ENCODE measurements around the gene CISD1.

The CISD1 gene

DNA sequence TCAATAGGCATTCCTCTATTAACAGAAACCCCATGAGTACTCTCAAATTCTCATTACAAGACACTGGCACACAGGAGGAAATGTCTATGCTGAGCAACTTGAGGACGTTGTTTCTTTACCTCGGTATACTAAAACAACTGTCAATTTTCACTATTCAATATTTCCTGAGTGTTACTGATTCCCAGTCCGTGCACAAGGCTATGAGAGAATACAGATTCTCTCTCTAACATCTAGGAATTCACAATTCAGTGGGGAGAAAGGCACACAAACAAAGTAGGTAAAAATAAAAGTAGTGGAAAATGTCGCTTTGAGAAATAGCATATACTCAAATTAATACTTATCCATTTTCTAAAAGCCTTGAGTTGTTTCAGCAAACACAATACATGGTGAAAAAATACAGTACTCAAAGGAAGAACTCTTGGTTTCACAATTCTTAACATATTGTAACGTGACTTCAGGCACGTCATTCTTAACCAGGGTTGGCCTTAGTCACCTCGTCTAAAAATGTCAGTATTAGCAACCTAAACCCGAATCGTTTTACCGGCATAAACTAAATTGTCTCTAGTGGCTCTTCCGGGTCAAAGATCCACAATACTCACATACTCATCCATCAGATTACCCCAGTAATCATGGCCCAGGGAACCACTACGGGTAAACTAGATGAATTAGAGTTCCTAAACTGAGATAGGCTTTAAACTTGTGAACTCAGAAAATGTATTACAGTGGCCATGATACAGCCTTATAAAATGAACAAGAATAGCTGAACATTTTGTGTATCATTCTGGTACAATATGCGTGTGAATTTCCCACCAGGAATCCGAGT is 2.7 kb upstream of the CISD1 start:
- no peak for DNase-seq (ENCODE audit: low read depth in 2 of 2)

DNA sequence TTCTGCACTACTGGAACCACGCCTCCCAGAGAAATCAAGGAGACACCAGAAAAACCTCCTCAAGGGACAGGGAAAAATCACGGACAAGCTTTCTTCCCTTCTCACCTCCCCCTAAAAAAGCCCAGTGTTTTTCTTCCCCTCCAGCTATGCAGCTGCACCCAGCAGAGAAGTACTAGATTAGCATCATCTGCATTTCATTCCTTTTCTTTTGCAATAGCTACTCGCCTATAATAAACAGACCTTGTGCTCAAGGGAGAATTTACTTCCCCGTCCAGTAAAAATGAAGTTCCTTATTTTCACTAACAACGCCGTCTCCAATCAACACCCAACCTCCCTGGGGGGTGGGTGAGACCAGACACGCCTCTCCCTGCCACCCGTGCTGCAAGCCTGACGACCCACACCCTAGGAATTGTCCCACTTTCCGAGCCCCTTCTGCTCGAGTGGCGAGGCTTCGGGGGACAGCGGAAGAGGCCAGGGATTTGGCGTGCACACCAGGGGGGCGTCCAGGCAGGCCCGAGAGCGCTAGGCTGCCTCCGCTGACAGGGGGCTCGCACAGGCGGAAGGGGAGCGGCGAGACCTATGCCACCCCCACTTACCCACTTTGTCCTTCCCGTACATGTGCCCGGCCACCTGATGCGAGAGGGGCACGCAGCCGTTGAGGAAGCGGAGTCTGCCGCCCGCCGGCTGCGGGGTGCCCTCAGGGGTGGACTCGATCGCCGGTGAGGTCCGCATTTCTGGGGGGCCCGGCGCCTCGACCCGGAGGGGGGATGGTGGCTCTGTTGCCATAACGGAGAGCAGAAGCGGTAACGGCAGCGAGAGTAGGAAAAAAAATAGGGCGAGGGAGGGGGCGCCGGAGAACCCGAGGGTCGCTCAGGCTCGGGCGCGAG is 1.9 kb upstream of the CISD1 start:
- no peak for DNase-seq (ENCODE audit: low read depth in 2 of 2)

DNA sequence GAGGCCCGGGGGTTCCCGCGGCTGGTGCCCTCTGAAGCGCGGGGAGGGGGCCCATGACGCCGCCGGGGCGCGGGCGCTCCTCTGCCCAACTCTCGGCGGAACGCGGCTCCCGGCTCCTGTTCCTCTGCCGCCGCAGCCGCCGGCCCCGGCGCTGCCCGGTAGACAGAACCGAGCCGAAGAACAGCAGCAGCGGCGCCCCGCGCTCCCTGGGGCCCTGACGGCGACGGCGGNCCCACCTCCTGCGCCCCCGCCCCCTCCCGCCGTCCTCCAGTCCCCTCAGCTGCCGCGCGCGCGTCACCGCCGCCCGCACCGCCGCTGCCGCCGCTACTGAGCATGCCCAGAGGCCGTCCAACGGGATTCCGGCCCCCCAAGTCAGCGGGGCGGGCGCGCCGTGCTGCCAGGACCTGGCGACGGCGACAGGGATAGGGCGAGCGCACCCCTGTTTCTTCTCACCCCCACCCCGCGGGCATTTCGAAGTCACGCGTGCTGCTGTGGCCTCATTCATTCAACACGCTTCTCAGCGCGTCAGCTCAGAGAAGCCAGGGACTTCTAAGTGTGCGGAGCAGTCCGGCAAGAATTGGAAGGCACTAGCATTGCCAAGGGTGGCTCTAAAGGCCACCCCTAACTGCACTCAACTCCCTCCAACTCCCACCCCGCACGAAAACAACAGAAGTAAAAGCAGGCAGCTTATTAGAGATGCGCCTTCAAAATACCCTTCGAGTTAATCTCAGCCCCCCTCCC is 1.1 kb upstream of the CISD1 start, which contains the start of gene IPMK:
Gene IPMK, minus strand, starts transcription at position 182 of the 741 bp plus-strand sequence. CDS start 283 bp downstream, outside the sequence.
- DNase-seq (ENCODE audit: low read depth in 2 of 2), result peak; percentile 85 to 90

DNA sequence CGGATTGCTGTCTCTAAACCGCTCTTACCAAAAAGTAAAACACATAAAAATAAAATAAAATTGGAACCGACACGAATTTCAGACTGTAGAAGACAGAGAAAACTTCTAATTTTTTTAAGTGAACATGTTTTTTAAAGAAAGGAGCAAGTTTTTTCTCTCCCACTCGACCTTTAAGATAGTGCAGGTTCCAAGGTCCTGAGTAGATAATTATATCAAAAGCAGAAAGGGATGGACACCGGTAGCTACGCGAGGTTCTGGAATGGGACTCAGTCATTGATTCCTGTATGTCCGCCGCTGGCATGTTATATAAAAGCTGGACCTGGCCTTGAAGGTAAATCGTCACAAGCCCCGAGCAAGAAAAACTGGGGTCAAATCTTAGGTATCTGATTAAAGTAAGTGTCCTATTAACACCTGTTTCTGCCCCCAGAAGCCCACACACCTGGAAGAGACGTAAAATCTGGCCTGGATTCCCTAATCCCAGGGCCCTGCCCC is 462 bp upstream of the CISD1 start:
- DNase-seq (ENCODE audit: low read depth in 2 of 2), result no peak

DNA sequence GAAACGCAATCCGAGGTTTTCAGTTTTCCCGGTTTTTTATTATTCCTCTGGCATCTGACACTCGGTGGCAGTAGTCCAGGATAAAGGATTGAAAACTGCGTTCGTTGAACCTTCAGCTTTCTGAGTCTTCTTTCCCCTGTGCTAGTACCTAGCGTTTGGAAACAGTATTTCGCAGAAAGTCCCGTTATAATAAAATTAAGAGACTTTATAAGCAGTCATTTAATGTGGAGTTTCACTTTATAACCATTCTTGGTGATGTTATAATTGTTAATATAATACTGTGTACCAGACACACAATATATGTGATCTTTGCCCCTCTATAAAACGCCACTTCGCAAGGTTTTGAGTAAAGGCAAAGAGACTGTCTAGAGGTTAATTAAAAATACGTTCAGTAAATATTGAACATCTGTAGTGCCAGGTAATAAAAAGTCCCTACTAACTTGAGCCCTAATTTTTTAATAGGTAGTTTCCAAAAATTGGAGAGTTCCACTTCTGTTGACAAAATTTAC is 874 bp downstream of the CISD1 start:
- no peak for DNase-seq (ENCODE audit: low read depth in 2 of 2)

DNA sequence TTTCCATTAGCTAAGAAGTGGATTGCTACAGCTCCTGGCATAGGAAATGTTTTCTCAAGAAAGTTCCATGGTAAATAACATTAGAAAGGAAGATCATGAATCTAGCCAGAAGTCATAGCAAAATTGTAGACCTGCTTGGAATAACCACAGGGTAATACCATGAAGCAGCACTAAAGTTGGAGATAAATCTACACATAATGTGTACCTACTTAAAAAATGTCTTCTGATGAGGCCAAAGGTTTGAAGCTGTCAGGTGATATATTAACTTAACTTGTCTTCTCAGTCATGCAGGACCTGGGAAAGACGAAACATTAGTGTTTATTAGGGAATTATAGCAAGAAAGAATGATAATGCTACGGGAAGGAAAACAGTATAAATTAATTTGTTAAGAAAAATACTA is 6.3 kb downstream of the CISD1 start:
- no peak for DNase-seq (ENCODE audit: low read depth in 2 of 2)

DNA sequence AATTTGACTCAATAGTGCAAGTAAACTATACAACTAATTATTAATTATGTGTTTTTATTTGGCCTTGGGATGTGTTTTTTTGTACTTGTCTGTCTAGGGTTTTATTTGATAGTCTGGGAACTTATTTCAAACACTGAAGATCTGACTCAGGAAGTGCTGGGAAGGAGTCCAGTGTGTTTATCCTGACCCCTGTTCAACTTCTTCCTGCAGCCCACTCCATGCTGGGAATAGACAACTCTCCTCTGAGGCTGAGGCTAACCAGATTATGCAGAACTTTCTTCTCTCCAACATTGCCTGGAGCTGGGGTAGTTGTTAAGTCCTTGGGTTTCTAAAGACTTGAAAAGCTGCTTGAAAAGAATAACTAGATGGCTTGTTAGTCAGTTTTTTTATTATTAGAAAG is 6.9 kb downstream of the CISD1 start:
- DNase-seq (ENCODE audit: low read depth in 2 of 2), result no peak

DNA sequence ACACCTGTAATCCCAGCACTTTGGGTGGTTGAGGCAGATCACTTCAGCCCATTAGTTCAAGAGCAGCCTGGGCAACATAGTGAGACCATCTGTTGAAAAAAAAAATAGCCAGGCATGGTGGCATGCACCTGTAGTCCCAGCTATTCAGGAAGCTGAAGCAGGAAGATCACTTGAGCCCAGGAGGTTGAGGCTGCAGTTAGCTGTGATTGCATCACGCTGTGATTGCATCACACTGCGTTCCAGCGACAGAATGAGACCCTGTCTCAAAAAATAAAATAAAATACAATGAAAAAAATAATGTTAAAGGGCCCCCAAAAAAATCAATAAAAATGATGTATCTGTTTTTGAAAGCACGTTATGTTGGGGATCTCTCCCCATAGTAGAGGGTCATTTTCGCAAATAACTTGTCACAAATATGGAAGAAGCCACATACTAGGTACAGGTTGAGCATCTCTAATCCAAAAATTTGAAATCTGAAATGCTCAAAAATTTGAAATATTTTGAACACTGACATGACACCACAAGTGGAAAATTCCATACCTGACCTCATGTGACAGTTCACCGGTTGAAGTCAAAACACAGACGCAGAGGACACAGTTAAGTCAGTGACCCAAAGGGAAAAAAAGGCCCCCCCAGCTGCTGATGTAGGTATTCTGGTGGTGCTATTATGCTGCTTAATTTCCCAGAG is 9.5 kb downstream of the CISD1 start:
- DNase-seq (ENCODE audit: low read depth in 2 of 2), result no peak

DNA sequence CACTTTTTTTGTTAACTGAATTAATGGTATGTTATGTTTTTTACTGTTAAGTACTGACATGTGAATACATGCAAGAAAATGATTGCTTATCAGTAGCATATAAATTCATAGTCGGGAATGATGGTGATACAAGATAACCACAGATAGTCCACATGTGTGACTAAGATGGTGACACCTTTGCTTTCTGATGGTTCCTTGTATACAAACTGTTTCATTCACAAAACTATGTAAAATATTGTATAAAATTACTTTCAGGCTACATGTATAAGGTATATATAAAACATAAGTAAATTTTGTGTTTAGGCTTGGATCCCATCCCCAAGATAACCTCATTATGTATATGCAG is 10.0 kb downstream of the CISD1 start:
- DNase-seq (ENCODE audit: low read depth in 2 of 2), result no peak

DNA sequence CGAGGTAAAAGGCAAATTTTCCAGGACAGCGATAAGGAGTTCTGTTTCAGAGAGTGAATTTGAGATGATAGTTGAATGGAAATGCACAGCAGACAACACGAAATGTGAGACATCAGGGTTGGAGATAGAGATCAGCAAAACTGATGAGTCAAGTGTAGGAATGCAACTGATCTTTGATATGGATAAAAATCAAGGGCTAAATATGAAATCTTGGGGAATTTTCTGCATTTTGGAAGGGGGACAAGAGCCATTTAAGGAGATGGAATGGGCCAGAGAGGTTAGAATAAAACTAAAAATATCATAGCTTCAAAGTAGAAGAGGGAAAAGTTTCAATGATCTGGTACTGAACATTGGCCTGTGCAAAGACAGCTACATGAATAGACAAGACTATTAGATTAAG is 11.5 kb downstream of the CISD1 start:
- no peak for DNase-seq (ENCODE audit: low read depth in 2 of 2)

DNA sequence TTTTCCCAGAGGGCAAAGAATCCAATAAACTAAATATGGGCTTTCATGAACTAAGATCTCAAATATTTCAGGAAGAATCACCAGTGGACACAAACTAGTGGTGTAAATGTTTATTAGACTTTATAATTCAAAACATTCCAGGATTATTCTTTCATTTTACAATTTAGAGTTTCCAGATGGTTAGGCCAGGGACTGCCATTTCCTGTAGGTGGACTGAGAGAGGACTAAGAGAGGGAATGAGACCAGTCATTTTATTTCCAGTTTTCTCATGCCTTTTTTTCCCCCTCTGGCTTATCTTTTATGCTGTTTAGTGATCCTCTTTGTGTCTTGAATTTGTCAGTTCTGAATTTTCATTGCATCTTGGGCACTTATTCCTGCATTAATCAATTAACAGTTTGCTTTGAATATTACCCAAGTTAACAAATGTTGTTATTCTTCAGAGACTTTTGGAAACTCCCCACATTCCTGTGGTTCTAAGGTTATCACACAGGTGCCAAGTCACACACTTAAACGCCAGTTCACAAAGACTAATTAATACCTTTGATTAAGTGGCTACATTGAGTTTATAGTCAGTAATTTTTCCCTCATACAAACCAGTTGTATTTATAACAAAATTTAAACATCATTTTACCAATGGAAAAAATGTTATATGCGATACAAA is 12.3 kb downstream of the CISD1 start:
- no peak for DNase-seq (ENCODE audit: low read depth in 2 of 2)

DNA sequence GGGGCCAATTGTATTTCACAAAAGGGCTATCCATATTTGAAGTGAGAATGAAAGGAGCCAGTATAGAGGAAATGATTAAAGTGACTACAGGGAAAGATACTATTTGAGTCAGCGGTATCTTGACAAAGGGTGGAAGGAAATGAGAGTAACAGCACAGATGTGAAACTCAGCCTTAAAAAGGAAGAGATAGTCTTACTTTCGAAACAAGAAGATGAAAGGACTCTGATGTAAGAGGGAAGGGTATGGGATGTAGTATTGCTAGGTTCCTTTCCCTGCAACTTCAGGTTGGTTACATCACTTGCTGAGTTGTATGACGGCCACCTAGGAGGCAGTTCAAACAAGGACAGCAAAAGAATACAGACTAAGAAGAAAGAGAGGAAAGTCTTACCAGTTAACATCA is 13.7 kb downstream of the CISD1 start:
- no peak for DNase-seq (ENCODE audit: low read depth in 2 of 2)

DNA sequence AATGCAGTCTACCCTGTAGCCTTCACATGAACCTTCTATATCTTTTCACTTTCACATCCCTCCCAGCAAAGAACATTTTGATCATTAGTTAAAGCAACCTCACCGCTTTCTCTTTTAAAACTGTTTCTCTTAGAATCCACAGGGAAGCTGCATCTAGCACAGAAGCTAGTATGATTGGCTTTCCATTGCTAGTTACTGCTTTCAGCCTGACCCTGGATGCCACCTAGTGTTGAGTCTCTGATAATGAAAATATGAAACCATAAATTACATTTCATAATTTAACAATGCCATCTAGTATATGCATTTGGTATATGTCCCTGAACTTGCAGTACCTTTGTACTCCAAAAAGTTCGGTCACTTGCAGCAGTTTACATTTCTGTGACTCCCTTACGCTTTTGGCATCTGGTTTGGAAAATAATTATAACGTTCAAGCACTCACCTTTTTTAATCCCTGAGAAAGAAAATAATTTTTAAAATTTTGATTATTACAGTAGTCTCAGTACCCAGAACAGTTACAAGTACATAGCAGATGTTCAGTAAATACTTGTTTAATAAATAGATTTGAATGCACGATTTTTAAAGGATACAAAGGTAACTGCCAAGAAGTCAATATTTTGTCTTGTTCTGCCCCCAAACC is 22.7 kb downstream of the CISD1 start:
- DNase-seq (ENCODE audit: low read depth in 2 of 2), result no peak

DNA sequence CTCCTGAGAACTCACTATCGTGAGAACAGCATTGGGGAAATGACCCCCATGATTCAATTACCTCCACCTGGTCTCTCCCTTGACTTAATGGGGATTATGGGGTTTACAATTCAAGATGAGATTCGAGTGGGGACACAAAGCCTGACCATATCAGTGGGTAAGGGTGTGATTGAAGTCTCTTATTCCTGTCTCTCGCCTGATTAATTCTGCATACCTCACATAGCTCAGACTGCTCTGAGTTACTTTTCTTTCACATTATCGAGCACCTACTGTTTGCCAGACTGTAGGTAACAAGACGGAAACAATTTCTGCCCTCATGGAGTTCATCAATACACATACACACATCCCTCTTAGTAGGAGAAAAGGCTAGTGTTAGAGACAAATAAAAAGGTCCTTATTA is 25.0 kb downstream of the CISD1 start:
- DNase-seq (ENCODE audit: low read depth in 2 of 2), result no peak

DNA sequence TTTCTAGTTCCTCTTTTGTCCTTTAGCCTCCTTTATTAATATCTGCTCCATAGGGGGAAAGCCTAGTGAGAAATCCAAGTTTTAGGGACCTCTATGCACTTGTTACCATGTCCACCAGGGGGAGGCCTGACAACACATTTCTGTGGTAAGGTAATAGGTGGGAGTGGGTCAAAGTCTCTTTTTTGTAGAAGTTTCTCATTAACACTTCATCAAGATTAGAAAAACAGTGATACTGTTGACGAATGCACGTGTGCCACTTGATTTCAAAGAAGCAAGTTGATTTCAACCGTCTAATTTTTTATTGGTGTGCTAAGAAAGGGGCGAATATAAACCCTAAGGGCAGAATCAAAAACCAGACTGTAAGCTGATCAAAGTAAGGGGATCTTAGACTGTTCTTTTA is 30.6 kb downstream of the CISD1 start:
- DNase-seq (ENCODE audit: low read depth in 2 of 2), result peak; percentile 20 to 23

DNA sequence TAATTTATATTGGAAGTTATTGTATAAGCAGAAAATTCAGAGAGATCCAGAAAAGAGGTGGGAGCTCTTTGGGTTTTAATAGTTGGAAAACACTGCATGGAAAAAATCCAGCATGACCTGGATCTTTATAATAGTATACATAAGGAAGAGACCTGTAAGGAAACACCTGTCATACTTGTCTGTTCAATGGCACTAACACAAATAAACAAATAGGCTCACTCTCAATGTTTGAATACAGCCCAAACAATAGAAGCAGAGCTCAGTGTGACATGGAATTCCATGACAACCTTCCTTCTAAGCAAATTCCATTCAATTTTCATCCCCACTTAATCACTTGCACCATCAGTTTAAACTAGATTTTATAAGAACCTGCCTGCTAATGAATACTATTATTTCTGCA is 31.7 kb downstream of the CISD1 start:
- DNase-seq (ENCODE audit: low read depth in 2 of 2), result no peak

DNA sequence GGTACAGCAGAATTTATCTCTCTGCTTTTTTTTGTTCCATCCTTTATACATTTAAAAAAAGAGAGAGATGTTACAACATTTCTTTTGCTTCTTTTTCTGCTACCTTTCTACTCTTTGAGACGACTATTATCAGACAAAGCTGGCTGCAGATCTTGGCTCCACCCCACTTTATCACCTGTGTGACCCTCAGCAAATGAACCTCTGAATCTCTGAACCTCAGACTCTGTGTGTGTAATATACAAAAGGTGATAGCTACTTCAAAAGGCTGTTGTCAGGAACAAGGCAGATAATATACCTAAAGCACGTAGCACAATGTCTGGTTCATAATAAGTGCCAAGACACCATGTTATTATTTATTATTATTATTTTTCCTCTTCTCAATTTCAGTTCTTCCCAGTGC is 33.3 kb downstream of the CISD1 start:
- DNase-seq (ENCODE audit: low read depth in 2 of 2), result no peak

DNA sequence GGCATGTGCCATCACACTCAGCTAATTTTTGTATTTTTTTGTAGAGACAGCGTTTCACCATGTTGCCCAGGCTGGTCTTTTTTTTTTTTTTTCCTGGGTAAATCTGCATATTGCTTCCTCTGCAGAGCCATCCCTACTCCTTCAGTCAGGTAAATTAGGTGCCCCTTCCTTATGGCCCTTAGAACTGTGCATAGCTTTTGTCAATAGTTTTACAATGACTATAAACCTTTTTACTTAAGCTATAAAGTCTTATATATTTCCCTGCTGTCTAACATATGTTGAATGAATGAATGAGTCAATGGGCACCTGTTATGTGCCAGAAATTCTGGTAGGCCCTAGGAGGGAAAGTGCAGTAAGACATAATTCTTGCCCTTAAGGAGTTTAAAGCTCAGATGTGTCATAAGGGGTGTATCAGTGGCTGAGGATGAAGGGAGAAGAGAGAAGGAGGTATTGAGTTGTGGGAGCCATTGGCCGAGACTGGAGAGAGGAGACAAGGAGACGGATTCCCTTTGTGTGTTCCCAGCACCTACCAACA is 35.2 kb downstream of the CISD1 start:
- DNase-seq (ENCODE audit: low read depth in 2 of 2), result no peak

DNA sequence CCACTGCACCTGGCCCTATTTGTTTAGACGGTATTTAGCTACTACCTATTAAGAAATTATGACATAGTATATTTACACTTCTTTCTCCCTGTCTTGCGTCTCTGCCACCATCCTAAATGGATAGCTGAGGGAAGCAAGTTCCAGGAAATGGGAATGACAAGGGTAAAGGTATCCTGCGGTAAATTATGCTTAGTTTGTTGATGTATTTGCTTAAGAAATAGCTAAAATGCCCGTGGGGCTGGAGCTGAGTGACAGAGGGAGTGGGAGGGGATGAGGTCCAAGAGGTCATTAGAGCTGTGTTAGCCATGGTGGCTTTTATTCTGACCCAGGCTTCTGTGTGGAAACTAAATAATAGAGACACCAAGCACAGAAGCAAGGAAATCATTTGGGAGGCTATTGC is 36.9 kb downstream of the CISD1 start:
- DNase-seq (ENCODE audit: low read depth in 2 of 2), result no peak

DNA sequence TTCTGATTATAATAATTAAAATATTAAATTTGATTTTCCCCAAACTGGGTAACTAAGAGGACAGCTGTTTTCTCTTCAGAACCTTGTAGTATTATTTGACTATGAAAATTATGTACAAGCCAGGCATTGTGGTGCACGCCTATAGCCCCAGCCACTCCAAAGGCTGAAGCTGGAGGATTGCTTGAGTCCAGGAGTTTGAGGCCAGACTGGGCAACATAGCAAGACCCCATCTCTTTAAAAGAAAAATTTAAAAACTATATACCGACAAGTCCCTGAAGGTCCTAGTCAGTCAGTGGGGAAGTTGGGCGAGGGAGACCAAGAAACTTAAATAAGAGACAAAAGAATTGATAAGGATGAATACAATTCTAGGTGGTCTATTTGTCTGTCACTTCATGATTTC is 38.7 kb downstream of the CISD1 start:
- DNase-seq (ENCODE audit: low read depth in 2 of 2), result no peak

Data from activated CD8-positive, alpha-beta memory T cell treated with anti-CD3 and anti-CD28 coated beads for 4 hours (primary cell).